GM13976 (cell line): ENCODE results near the gene GAL3ST3.

Experiments used
- DNase-seq: peaks from one replicate; pipeline ENCODE4 v3.0.0; 2012; ENCODE audit warnings: low spot score
- in situ Hi-C: fragments of 300-500 bp; cut with MboI; formaldehyde crosslinking; loops from one replicate; pipeline ENCODE4 v1.12.0; 2022; ENCODE audit warnings: low sequenced_read_pairs, mixed read lengths, inconsistent platforms; ENCODE audit not compliant: unreplicated experiment
- TF ChIP-seq, protein P1 (sequence below): IDR thresholded peaks from 2 replicates; pipeline ENCODE4 v1.5.1; 2012; ENCODE audit warnings: borderline replicate concordance, mild to moderate bottlenecking; ENCODE audit not compliant: insufficient read depth; ENCODE audit errors: extremely low read depth, missing control alignments, control extremely low read depth

GAL3ST3 gene

DNA sequence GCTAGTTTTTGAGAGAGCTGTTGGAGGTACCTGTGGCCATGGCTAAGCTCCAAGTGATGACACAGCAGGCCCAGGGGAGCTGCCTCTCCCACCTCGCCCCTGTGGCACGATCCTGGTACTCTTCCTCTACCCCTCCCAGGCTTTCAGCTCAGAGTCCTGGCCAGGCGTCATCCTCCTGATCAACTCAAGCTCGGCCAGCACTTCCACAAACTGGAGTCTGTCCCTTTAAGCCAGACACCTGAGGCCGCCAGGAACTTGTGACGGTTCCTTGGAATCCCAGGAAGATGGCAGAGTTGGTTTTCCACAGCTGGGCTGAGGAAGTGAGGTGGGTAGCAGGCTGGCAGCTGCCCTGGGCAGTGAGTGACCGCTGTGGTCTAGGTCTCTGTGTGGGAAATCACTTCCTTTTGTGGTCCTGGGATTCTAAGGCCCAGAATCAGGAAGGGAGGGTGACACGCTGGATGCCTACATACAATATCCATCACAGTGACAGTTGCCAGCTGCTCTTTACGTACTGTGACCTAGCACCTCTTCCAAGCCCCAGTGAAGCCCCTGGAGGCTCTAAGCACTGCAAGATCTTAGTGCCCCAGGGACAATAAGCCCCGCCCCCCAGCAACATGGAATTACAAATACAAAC is 40.4 kb downstream of the GAL3ST3 start:
- peak; percentile 12 for DNase-seq
- in situ Hi-C loops, result no loop called here
- TF ChIP-seq, protein P1, sequence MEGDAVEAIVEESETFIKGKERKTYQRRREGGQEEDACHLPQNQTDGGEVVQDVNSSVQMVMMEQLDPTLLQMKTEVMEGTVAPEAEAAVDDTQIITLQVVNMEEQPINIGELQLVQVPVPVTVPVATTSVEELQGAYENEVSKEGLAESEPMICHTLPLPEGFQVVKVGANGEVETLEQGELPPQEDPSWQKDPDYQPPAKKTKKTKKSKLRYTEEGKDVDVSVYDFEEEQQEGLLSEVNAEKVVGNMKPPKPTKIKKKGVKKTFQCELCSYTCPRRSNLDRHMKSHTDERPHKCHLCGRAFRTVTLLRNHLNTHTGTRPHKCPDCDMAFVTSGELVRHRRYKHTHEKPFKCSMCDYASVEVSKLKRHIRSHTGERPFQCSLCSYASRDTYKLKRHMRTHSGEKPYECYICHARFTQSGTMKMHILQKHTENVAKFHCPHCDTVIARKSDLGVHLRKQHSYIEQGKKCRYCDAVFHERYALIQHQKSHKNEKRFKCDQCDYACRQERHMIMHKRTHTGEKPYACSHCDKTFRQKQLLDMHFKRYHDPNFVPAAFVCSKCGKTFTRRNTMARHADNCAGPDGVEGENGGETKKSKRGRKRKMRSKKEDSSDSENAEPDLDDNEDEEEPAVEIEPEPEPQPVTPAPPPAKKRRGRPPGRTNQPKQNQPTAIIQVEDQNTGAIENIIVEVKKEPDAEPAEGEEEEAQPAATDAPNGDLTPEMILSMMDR, result no peak

DNA sequence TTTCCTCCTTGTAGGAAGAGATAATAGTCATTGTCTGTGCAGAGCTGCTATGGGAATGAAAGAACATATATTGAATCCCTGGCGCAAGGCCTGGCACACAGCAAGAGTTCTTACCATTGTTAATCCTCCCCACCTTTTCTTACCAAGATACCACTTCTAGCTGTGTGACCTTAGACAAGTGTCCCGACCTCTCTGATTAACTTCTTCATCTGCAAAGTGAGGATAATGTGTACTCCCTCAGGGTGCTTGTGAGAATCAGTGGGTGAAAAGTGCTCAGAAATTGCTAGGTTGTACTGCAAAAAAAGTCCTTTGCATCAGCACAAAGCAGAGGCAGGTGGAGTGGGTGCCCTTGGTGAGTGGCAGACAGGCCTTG is 40.9 kb downstream of the GAL3ST3 start:
- TF ChIP-seq, protein P1, result no peak
- in situ Hi-C loops, result no loop called here
- DNase-seq, result no peak

DNA sequence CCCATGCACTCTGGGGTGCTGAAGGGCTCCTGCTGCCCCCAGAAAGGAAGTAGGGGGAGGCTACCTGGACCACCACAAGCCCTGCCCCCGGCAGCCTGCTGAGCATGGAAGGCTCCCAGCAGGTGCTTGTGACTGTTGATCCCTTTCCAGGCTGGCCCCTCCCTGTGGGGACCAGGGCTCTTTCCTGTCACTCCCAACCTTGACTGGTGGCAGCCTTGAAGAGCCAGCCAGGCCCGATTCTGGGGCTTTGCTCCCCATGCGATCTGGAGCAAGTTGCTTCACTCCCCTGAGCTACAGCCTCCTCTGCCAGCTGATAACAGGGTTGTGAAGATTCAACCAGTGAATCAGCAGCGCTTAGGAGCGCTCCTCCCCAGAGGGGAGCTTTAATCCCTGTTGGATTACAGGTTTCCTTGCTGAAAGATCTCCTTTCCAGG is 41.7 kb downstream of the GAL3ST3 start:
- DNase-seq, result peak; percentile 13
- in situ Hi-C loops, result no loop called here
- TF ChIP-seq, protein P1, result no peak

DNA sequence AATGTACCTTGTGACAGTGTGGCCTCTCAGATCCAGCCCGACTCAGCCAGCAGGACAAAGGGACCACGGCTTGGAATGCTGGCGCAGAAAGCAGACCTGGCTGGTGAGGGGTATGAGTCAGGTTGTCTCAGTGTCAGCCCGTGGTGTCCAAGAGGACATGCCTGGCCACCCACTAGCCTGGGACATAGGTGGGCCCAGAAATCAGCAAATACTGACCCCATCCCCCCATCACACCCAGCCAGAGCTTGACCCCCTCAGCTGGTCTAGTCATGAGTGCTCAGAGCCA is 42.1 kb downstream of the GAL3ST3 start:
- peak; percentile 14 for DNase-seq
- in situ Hi-C loops, result no loop called here
- TF ChIP-seq, protein P1, result no peak

DNA sequence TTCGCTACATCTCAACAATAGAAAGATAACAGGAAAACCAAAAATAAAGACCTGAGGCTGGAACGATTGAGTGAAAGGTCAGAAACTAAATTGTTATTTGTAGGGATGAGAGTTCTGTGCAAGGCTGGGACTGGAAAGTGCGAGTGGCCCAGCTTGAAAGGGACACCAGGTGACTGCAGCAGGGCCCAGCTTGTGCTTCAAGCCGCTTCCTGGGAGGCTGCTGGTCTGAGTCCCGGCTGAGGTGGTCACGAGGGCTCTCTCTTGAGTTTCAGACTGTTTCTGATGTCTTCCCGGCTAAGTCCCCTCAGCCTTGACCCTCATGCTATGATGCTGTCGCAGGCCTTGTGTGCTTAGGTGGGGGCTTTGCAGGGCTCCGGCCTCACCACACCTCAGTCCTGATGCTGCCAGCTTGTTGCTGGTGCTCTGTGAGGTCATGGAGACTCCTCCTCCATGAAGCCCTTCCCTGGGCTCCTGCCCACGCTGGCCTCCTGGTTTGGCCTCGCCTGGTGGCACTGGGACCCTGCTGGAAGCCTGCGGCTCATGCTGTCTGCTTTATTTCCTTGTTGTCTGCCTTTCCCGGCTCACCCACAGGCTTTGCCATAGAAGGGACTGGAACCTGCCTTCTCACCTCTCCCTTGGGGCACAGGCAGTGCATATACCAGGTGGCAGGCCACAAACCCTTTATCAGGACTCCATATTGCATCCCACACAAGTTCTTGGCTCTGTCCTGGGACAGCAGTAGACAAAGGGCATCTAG is 42.6 kb downstream of the GAL3ST3 start:
- in situ Hi-C loops, result no loop called here
- TF ChIP-seq, protein P1, result no peak
- DNase-seq, result peak; percentile 18

DNA sequence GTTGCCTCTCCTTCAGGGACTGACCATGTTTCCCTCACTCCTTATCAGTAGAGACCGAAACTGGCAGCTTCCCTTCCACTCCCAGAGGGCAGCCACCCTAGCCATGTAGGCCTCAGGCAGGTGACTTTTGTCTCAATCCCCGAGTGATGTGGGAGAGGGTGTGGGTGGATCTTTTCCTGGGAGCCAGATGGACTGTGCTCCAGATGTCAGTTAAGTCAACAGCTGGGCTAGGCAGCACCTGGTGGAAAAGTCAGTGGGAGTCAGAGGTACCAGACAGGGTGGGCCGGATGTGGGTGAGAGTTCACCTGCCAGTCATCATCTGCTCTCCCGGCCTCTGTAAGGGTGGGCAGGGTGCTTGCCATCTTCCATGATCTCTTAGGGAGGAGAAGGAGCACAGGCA is 44.8 kb downstream of the GAL3ST3 start:
- no peak for DNase-seq
- in situ Hi-C loops, result no loop called here
- TF ChIP-seq, protein P1, result no peak

DNA sequence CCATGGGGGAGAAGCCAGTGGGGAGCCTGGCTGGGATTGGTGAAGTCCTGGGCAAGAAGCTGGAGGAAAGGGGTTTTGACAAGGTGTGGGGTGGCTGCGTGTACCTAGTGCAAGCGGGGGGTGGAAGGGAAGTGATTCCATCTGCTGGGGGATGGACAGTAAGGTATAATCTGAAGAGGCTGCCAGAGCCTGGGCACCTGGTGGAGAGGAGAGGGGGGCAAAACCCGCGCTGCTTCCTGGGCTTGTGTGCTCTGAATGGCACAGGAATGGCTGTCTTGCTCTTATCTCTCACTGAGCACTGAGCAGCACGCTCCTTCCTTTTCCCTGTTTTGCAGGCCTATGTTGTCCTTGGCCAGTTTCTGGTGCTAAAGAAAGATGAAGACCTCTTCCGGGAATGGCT is 45.7 kb downstream of the GAL3ST3 start:
- TF ChIP-seq, protein P1, result no peak
- in situ Hi-C loops, result no loop called here
- DNase-seq, result no peak
